GM12878 (cell line): ENCODE measurements around the gene MAX. TPM values are rescaled to one million over a fixed set of nuclear protein-coding genes. Genes with fewer than 3 reads are reported as not detected.

Experiments used
- BCL11A ChIP-seq: IDR thresholded peaks from 2 replicates; pipeline ENCODE4 v1.6.1; 2011; ENCODE audit warnings: low read depth, low read length
- BHLHE40 ChIP-seq, 2 experiments: fragments of 450-650 bp in 1 of 2; IDR thresholded peaks; 2 replicates each; pipeline ENCODE4 v1.6.1; 2011 to 2017; ENCODE audit warnings: low read depth in 2 of 2, borderline replicate concordance in 1 of 2, improper control_type of control experiment in 1 of 2, low read length in 1 of 2, mild to moderate bottlenecking in 1 of 2
- EP300 ChIP-seq, 2 experiments: fragments of 150-350 bp in 1 of 2; IDR thresholded peaks; 2 replicates each; pipeline ENCODE4 v1.6.1; 2011 to 2012; ENCODE audit warnings: low read depth in 2 of 2, low read length in 2 of 2, borderline replicate concordance in 1 of 2, improper control_type of control experiment in 1 of 2, inconsistent platforms in 1 of 2; ENCODE audit not compliant: control insufficient read depth in 1 of 2
- FOXK2 ChIP-seq: fragments of 450-650 bp; IDR thresholded peaks from 2 replicates; pipeline ENCODE4 v1.6.1; 2017; ENCODE audit warnings: mild to moderate bottlenecking, moderate library complexity
- IRF4 ChIP-seq: IDR thresholded peaks from 2 replicates; pipeline ENCODE4 v1.6.1; 2011; ENCODE audit warnings: low read depth, low read length
- POLR2AphosphoS2 ChIP-seq: IDR thresholded peaks from 2 replicates; pipeline ENCODE4 v1.6.1; 2011; ENCODE audit warnings: low read depth, mild to moderate bottlenecking, low read length, improper control_type of control experiment, moderate library complexity
- POLR2AphosphoS5 ChIP-seq: IDR thresholded peaks from 2 replicates; pipeline ENCODE4 v1.6.1; 2011; ENCODE audit warnings: mild to moderate bottlenecking, low read length, inconsistent platforms
- POU2F2 ChIP-seq: IDR thresholded peaks from 3 replicates; pipeline ENCODE4 v1.6.1; 2011; ENCODE audit warnings: low read depth, mild to moderate bottlenecking, low read length, borderline replicate concordance
- RAD21 ChIP-seq: IDR thresholded peaks from 2 replicates; pipeline ENCODE4 v1.6.1; 2011; ENCODE audit warnings: mild to moderate bottlenecking, low read depth, low read length, moderate library complexity; ENCODE audit not compliant: insufficient read depth
- RFX5 ChIP-seq: IDR thresholded peaks from 2 replicates; pipeline ENCODE4 v1.6.1; 2011; ENCODE audit warnings: low read depth, low read length, improper control_type of control experiment
- SUPT20H ChIP-seq: IDR thresholded peaks from 2 replicates; pipeline ENCODE4 v1.6.1; 2011; ENCODE audit warnings: low read depth, mild to moderate bottlenecking, low read length, moderate library complexity, borderline replicate concordance; ENCODE audit not compliant: control insufficient read depth
- ZBTB4 ChIP-seq: fragments of 450-650 bp; formaldehyde crosslinking; IDR thresholded peaks from 2 replicates; pipeline ENCODE4 v1.4.0; 2022; ENCODE audit warnings: mild to moderate bottlenecking, moderate library complexity
- polyA plus RNA-seq, 11 experiments: library from polyadenylated mRNA; depleted of rRNA in 4 of 11; unstranded in 6 of 11; stranded (reverse) in 5 of 11; fragments of >200 nt; fragmentation: Nextera tagmentation in 4 of 11; fragmentation: Illumina TruSeq in 1 of 11; extraction: Ambion mirVana in 4 of 11; extraction: Trizol in 1 of 11; gene quantifications; 1 replicate in 1 of 11; 2 replicates in 10 of 11; pipeline versions ENCODE4 v1.2.1 to v1.2.3, GENCODE V29; 2011 to 2016; ENCODE audit warnings: inconsistent platforms in 2 of 11, missing spikeins in 2 of 11, low read depth in 1 of 11
- total RNA-seq, 4 experiments: library from RNA; depleted of rRNA in 3 of 4; stranded (reverse); fragments of >200 nt in 3 of 4; fragmentation: Illumina TruSeq in 1 of 4; extraction: Trizol in 1 of 4; gene quantifications; 2 replicates each; pipeline versions ENCODE4 v1.2.1 to v1.2.3, GENCODE V29; 2013 to 2021
- TF ChIP-seq, protein P1 (sequence below): fragments of 450-650 bp; IDR thresholded peaks from 2 replicates; pipeline ENCODE4 v1.6.1; 2017; ENCODE audit warnings: mild to moderate bottlenecking, moderate library complexity
- TF ChIP-seq, protein P2 (sequence below): fragments of 450-650 bp; conservative IDR thresholded peaks from 2 replicates; pipeline ENCODE4 v1.6.1; 2017; ENCODE audit warnings: mild to moderate bottlenecking, moderate library complexity
- TF ChIP-seq, protein P3 (sequence below): fragments of 450-650 bp; IDR thresholded peaks from 2 replicates; pipeline ENCODE4 v1.6.1; 2017; ENCODE audit warnings: mild to moderate bottlenecking, moderate library complexity

The MAX gene
- total and polyA plus RNA-seq, 10 of the 15 experiments (the other 5 are each of a cell fraction or from before 2014, with no cell fraction given) = 21.5 to 122 (median 67.5) TPM

- TF ChIP-seq, protein P1, sequence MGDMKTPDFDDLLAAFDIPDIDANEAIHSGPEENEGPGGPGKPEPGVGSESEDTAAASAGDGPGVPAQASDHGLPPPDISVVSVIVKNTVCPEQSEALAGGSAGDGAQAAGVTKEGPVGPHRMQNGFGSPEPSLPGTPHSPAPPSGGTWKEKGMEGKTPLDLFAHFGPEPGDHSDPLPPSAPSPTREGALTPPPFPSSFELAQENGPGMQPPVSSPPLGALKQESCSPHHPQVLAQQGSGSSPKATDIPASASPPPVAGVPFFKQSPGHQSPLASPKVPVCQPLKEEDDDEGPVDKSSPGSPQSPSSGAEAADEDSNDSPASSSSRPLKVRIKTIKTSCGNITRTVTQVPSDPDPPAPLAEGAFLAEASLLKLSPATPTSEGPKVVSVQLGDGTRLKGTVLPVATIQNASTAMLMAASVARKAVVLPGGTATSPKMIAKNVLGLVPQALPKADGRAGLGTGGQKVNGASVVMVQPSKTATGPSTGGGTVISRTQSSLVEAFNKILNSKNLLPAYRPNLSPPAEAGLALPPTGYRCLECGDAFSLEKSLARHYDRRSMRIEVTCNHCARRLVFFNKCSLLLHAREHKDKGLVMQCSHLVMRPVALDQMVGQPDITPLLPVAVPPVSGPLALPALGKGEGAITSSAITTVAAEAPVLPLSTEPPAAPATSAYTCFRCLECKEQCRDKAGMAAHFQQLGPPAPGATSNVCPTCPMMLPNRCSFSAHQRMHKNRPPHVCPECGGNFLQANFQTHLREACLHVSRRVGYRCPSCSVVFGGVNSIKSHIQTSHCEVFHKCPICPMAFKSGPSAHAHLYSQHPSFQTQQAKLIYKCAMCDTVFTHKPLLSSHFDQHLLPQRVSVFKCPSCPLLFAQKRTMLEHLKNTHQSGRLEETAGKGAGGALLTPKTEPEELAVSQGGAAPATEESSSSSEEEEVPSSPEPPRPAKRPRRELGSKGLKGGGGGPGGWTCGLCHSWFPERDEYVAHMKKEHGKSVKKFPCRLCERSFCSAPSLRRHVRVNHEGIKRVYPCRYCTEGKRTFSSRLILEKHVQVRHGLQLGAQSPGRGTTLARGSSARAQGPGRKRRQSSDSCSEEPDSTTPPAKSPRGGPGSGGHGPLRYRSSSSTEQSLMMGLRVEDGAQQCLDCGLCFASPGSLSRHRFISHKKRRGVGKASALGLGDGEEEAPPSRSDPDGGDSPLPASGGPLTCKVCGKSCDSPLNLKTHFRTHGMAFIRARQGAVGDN = peak; percentile 73
- TF ChIP-seq RAD21 = no peak
- no peak for TF ChIP-seq RFX5
- TF ChIP-seq, protein P2, sequence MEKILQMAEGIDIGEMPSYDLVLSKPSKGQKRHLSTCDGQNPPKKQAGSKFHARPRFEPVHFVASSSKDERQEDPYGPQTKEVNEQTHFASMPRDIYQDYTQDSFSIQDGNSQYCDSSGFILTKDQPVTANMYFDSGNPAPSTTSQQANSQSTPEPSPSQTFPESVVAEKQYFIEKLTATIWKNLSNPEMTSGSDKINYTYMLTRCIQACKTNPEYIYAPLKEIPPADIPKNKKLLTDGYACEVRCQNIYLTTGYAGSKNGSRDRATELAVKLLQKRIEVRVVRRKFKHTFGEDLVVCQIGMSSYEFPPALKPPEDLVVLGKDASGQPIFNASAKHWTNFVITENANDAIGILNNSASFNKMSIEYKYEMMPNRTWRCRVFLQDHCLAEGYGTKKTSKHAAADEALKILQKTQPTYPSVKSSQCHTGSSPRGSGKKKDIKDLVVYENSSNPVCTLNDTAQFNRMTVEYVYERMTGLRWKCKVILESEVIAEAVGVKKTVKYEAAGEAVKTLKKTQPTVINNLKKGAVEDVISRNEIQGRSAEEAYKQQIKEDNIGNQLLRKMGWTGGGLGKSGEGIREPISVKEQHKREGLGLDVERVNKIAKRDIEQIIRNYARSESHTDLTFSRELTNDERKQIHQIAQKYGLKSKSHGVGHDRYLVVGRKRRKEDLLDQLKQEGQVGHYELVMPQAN = peak; percentile 62; the same call in 1 of the 2 replicates
- TF ChIP-seq SUPT20H = no peak
- peak; percentile 82 for TF ChIP-seq FOXK2
- TF ChIP-seq BHLHE40 (IDR thresholded peaks at IDR 0.05; ENCODE audit: borderline replicate concordance in 1 of 2, low read depth in 2 of 2, low read length in 1 of 2) = peak; percentile 92 to 95
- TF ChIP-seq ZBTB4 (CRISPR knock-in tag) = no peak
- 0 out of 2 replicates have a peak, but pooled peaks have one; percentile 41 for TF ChIP-seq POLR2AphosphoS2
- TF ChIP-seq BCL11A = no peak
- TF ChIP-seq EP300 (IDR thresholded peaks at IDR 0.05; ENCODE audit: borderline replicate concordance in 1 of 2, control insufficient read depth in 1 of 2, low read depth in 2 of 2, low read length in 2 of 2) = no peak
- TF ChIP-seq, protein P3, sequence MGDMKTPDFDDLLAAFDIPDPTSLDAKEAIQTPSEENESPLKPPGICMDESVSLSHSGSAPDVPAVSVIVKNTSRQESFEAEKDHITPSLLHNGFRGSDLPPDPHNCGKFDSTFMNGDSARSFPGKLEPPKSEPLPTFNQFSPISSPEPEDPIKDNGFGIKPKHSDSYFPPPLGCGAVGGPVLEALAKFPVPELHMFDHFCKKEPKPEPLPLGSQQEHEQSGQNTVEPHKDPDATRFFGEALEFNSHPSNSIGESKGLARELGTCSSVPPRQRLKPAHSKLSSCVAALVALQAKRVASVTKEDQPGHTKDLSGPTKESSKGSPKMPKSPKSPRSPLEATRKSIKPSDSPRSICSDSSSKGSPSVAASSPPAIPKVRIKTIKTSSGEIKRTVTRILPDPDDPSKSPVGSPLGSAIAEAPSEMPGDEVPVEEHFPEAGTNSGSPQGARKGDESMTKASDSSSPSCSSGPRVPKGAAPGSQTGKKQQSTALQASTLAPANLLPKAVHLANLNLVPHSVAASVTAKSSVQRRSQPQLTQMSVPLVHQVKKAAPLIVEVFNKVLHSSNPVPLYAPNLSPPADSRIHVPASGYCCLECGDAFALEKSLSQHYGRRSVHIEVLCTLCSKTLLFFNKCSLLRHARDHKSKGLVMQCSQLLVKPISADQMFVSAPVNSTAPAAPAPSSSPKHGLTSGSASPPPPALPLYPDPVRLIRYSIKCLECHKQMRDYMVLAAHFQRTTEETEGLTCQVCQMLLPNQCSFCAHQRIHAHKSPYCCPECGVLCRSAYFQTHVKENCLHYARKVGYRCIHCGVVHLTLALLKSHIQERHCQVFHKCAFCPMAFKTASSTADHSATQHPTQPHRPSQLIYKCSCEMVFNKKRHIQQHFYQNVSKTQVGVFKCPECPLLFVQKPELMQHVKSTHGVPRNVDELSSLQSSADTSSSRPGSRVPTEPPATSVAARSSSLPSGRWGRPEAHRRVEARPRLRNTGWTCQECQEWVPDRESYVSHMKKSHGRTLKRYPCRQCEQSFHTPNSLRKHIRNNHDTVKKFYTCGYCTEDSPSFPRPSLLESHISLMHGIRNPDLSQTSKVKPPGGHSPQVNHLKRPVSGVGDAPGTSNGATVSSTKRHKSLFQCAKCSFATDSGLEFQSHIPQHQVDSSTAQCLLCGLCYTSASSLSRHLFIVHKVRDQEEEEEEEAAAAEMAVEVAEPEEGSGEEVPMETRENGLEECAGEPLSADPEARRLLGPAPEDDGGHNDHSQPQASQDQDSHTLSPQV = no peak
- no peak for TF ChIP-seq IRF4
- no peak for TF ChIP-seq POU2F2
- TF ChIP-seq POLR2AphosphoS5 = peak; percentile 82
These were observed at the start of gene MAX (continued) for GRCh38 chr14:65102441-65103149.
